Measurements from ENCODE around the gene NPIPB8. TPM values are rescaled to one million over a fixed set of nuclear protein-coding genes. Genes with fewer than 3 reads are reported as not detected.
"Not testable (repeated sequence)": the region's sequence is repeated elsewhere in the genome, so short reads cannot be mapped to it uniquely, and the experiment has no call there.

Gene NPIPB8
- total RNA-seq: under 1 TPM in 1 of 2 donors, not detected in 1; 0.31 TPM

DNA sequence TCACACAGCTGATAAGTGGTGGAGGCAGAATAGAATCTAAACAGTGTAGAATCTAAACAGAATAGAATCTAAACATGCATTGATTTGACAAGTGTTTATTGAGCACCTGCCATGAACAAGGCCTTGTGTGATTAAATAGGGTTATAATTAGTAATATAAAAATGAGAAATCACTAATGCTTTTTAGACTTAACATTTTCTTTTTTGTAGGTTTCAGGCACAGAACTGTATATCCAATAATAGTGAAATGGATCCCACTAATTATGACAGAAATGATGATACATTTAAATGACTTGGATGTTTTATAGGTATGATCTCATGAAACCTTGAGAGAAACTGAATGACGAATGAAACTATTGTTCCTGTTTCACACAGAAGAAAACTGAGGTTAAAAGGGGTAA is at the start of gene NPIPB8:
TSS of gene NPIPB8 (plus strand) at position 301 of the 400 bp plus-strand sequence. CDS start 296 bp downstream, outside the sequence.
- H3K36me3 Mint-ChIP-seq; H3K9me3 Mint-ChIP-seq; H3K4me3 Mint-ChIP-seq; H3K27me3 Mint-ChIP-seq; ATAC-seq; H3K4me1 Mint-ChIP-seq (ENCODE audit: low read depth in 2 of 2); H3K27ac Mint-ChIP-seq; DNase-seq (ENCODE audit: low spot score): not testable (repeated sequence)

GRCh38 chr16:28589069-28589468 is 48.8 kb upstream of the NPIPB8 start:
- Mint-ChIP-seq H3K9me3 (no peaks in the 10 kb centered on the region), H3K36me3 (no peaks in the 10 kb centered on the region), H3K27ac (no peak overlapping the region), H3K4me1 (ENCODE audit: low read depth in 2 of 2) (no peaks in the 10 kb centered on the region), H3K27me3 (no peaks in the 10 kb centered on the region), H3K4me3 (no peak overlapping the region)
- ATAC-seq (no peak), DNase-seq (ENCODE audit: low spot score) (no peak)

- DNase-seq (ENCODE audit: low spot score) (no peak), ATAC-seq (no peak)
- Mint-ChIP-seq H3K4me1 (ENCODE audit: low read depth in 2 of 2) (no peaks in the 10 kb centered on the region), H3K27ac (no peak overlapping the region), H3K4me3 (no peak overlapping the region), H3K9me3 (no peaks in the 10 kb centered on the region), H3K27me3 (no peaks in the 10 kb centered on the region), H3K36me3 (no peaks in the 10 kb centered on the region)
Measured at GRCh38 chr16:28589930-28590329, 47.9 kb upstream of the NPIPB8 start.

GRCh38 chr16:28590384-28591340 is 47.2 kb upstream of the NPIPB8 start:
- Mint-ChIP-seq H3K27ac (no peak overlapping the region), H3K36me3 (no peaks in the 10 kb centered on the region), H3K4me1 (ENCODE audit: low read depth in 2 of 2) (no peaks in the 10 kb centered on the region), H3K9me3 (no peaks in the 10 kb centered on the region), H3K27me3 (no peaks in the 10 kb centered on the region), H3K4me3 (no peak overlapping the region)
- DNase-seq (ENCODE audit: low spot score): no peak
- ATAC-seq: no peak

DNA sequence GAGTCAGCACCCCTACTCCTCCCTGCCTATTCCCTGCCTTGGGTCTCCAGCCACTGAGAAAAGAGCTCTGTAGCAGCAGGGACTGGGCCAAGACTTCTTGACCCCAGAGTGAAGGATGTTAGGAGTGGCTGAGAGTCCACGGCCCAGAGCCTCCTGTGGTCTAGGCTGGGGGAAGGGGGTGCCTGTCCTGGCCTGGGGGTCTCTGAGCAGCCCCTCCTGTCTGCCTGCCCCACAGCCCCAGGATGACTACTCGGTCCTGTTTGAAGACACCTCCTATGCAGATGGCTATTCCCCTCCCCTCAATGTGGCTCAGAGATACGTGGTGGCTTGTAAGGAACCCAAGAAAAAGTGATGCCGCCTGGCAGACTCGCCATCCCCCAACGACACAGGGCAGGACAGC is 46.5 kb upstream of the NPIPB8 start:
- H3K9me3 Mint-ChIP-seq: no peaks in the 10 kb centered on the region
- no peaks in the 10 kb centered on the region for H3K4me1 Mint-ChIP-seq (ENCODE audit: low read depth in 2 of 2)
- H3K4me3 Mint-ChIP-seq: no peak overlapping the region
- no peak for ATAC-seq
- no peaks in the 10 kb centered on the region for H3K27me3 Mint-ChIP-seq
- no peak for DNase-seq (ENCODE audit: low spot score)
- H3K36me3 Mint-ChIP-seq: no peaks in the 10 kb centered on the region
- no peak overlapping the region for H3K27ac Mint-ChIP-seq

- no peaks in the 10 kb centered on the region for H3K9me3 Mint-ChIP-seq
- no peaks in the 10 kb centered on the region for H3K36me3 Mint-ChIP-seq
- ATAC-seq (no peak), DNase-seq (ENCODE audit: low spot score) (no peak)
- H3K4me1 Mint-ChIP-seq (ENCODE audit: low read depth in 2 of 2): peaks cover 0 to 8% of the 10 kb centered on the region in 2 donors
- peak overlapping the region in 1 of 2 donors; percentile 37 for H3K27ac Mint-ChIP-seq
- no peak overlapping the region for H3K4me3 Mint-ChIP-seq
- no peaks in the 10 kb centered on the region for H3K27me3 Mint-ChIP-seq
Measured at GRCh38 chr16:28592511-28592910, 45.4 kb upstream of the NPIPB8 start.

DNA sequence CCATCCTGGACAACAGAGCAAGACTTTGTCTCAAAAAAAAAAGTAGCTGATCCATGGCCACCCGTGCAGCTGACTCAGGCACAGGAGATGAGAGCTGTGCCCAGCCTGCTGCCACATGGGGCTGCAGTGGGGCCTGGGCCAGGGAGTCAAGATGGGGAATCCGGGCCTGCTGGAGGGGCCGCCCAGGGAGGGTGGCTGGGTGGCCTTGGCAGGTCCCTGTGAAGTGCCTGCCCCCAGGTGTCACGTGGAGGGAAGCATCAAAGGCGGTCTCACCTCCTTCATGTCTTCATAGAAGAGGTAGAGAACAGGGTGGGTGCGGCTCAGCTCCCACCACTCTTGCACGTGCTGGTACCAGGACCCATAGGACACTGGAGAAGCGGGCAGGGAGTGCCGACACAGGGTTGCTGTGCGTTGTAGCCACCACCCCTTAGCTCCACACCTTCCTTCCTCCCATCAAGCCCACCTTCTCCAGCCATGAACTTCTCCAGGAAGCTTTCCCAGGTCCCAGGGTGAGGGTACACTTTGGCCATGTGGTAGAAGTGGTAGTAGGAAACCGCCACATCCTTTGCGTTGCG is 44.8 kb upstream of the NPIPB8 start:
- ATAC-seq (no peak), DNase-seq (ENCODE audit: low spot score) (no peak)
- Mint-ChIP-seq H3K27ac (peak overlapping the region in 1 of 2 donors; percentile 47), H3K27me3 (no peaks in the 10 kb centered on the region), H3K4me1 (ENCODE audit: low read depth in 2 of 2) (peaks cover 0 to 8% of the 10 kb centered on the region in 2 donors), H3K36me3 (no peaks in the 10 kb centered on the region), H3K4me3 (no peak overlapping the region), H3K9me3 (no peaks in the 10 kb centered on the region)

DNA sequence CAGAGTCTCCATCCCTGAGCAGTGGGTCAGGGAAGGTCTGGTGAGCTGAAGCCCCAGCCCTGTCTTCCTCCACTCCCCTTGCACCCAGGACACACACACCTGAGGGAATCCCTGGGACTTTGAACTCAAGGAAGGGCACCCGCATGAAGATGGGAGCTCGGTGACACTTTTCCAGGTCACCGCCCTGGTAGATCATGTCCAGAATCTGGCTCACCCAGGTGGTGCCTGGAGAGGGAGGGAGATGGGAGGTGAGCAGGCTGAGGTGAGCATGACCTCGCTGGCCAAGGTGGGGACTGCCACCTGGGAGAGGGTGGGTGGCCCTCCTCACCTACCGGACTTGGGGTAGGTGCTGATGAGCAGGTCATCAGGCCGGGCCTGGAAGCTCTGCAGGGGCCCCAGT is 42.4 kb upstream of the NPIPB8 start:
- not testable (repeated sequence) for H3K9me3 Mint-ChIP-seq; H3K27me3 Mint-ChIP-seq; ATAC-seq; DNase-seq (ENCODE audit: low spot score); H3K36me3 Mint-ChIP-seq; H3K4me1 Mint-ChIP-seq (ENCODE audit: low read depth in 2 of 2); H3K4me3 Mint-ChIP-seq; H3K27ac Mint-ChIP-seq

DNA sequence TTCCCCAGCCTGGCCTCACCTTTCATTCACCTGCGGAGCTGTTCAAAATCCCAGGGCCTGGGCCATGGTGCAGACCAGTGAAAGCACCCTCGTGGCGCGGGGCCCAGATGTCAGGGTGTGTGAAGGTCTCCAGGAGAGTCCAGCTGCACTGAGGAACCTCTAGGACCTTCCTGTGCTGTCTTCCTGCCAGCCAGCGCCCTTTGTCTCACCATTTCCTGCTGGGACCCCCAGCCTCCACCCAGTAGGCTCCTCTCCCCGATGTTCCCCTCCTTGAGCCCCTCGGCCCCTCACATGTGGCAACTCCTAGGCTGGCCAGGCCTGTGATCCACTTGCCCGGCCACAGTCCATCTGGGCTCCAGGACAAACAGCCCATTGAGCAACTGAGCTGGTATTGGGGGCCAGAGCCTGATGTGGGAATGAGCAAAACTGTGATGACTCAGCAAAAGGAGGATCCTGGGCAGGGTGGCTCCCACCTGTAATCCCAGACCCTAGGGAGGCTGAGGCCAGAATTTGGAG is 41.7 kb upstream of the NPIPB8 start:
- H3K4me1 Mint-ChIP-seq (ENCODE audit: low read depth in 2 of 2): peaks cover 0 to 8% of the 10 kb centered on the region in 2 donors
- no peak for ATAC-seq
- no peak overlapping the region for H3K27ac Mint-ChIP-seq
- H3K27me3 Mint-ChIP-seq: no peaks in the 10 kb centered on the region
- DNase-seq (ENCODE audit: low spot score): no peak
- no peaks in the 10 kb centered on the region for H3K9me3 Mint-ChIP-seq
- H3K4me3 Mint-ChIP-seq: no peak overlapping the region
- no peaks in the 10 kb centered on the region for H3K36me3 Mint-ChIP-seq

- H3K27ac Mint-ChIP-seq: no peak within 1 kb of the TSS
- no peak within 1 kb of the TSS for H3K4me3 Mint-ChIP-seq
- H3K4me1 Mint-ChIP-seq (ENCODE audit: low read depth in 2 of 2): peaks cover 0 to 8% of the 10 kb centered on the region in 2 donors
- no peak for ATAC-seq
- no peak for DNase-seq (ENCODE audit: low spot score)
- H3K9me3 Mint-ChIP-seq: no peaks in the 10 kb centered on the region
- no peaks in the 10 kb centered on the region for H3K27me3 Mint-ChIP-seq
- H3K36me3 Mint-ChIP-seq: no peaks in the 10 kb centered on the region
Measured at GRCh38 chr16:28596840-28597691, 40.8 kb upstream of the NPIPB8 start, which contains the start of gene SULT1A2. TSS of gene SULT1A2 (minus strand) at chr16:28597050. CDS start at chr16:28595930, 1,120 bp downstream.

GRCh38 chr16:28597692-28598261 is 40.1 kb upstream of the NPIPB8 start:
- Mint-ChIP-seq H3K4me1 (ENCODE audit: low read depth in 2 of 2) (peaks cover 0 to 8% of the 10 kb centered on the region in 2 donors), H3K27me3 (no peaks in the 10 kb centered on the region), H3K4me3 (no peak overlapping the region), H3K36me3 (no peaks in the 10 kb centered on the region), H3K9me3 (no peaks in the 10 kb centered on the region), H3K27ac (no peak overlapping the region)
- DNase-seq (ENCODE audit: low spot score): no peak
- ATAC-seq: no peak

GRCh38 chr16:28599377-28600285 is 38.2 kb upstream of the NPIPB8 start:
- H3K4me3 Mint-ChIP-seq; H3K36me3 Mint-ChIP-seq; H3K9me3 Mint-ChIP-seq; H3K27ac Mint-ChIP-seq; DNase-seq (ENCODE audit: low spot score); H3K27me3 Mint-ChIP-seq; H3K4me1 Mint-ChIP-seq (ENCODE audit: low read depth in 2 of 2): not testable (repeated sequence)
- ATAC-seq: peak; percentile 67 to 90
